Lung microvascular endothelial cell (primary cell): ENCODE results near the gene CFTR. TPM values are rescaled to one million over a fixed set of nuclear protein-coding genes. Genes with fewer than 3 reads are reported as not detected.
A peak's percentile ranks its signal among the peaks of the same experiment; 100 is the strongest.

Experiments
- DNase-seq, 2 donors: peaks; one replicate each; pipeline versions ENCODE4 v3.0.0 to v3.0.0-alpha.2; 2010; ENCODE audit warnings: low read depth in 2 of 2
- total RNA-seq: library from RNA; depleted of rRNA; stranded (reverse); fragments of >200 nt; gene quantifications from 2 replicates; pipeline ENCODE4 v1.2.1, GENCODE V29; 2014

CFTR gene
- total RNA-seq, 1 donor from 2014 or later = not detected

GRCh38 chr7:117648203-117648866 lies 168.5 kb downstream of the CFTR start:
- no peak for DNase-seq

- no peak for DNase-seq
Observed at GRCh38 chr7:117652943-117653680, 173.3 kb downstream of the CFTR start.

- DNase-seq = no peak
Observed at GRCh38 chr7:117654780-117655179, 175.0 kb downstream of the CFTR start.

- DNase-seq = no peak
Observed at GRCh38 chr7:117656806-117657205, 177.0 kb downstream of the CFTR start.

GRCh38 chr7:117659531-117660011 lies 179.7 kb downstream of the CFTR start:
- no peak for DNase-seq

GRCh38 chr7:117661328-117661727 lies 181.5 kb downstream of the CFTR start:
- no peak for DNase-seq

- DNase-seq = no peak
Observed at GRCh38 chr7:117664047-117664446, 184.2 kb downstream of the CFTR start.

- no peak for DNase-seq
Observed at GRCh38 chr7:117665368-117665767, 185.5 kb downstream of the CFTR start.

GRCh38 chr7:117666031-117666430 lies 186.2 kb downstream of the CFTR start:
- peak in 1 of 2 donors; percentile 34 for DNase-seq

GRCh38 chr7:117666689-117667088 lies 186.9 kb downstream of the CFTR start:
- DNase-seq = no peak

GRCh38 chr7:117667456-117667855 lies 187.6 kb downstream of the CFTR start:
- no peak for DNase-seq

- no peak for DNase-seq
Observed at GRCh38 chr7:117669818-117670217, 190.0 kb downstream of the CFTR start.

GRCh38 chr7:117672453-117672852 lies 192.6 kb downstream of the CFTR start:
- DNase-seq = no peak

GRCh38 chr7:117673367-117673766 lies 193.5 kb downstream of the CFTR start:
- no peak for DNase-seq

- peak; percentile 9 to 17 for DNase-seq
Observed at GRCh38 chr7:117673839-117674238, 194.0 kb downstream of the CFTR start.

GRCh38 chr7:117674617-117675016 lies 194.8 kb downstream of the CFTR start:
- no peak for DNase-seq

- DNase-seq = no peak
Observed at GRCh38 chr7:117675497-117676435, 195.9 kb downstream of the CFTR start.

GRCh38 chr7:117679120-117679519 lies 199.3 kb downstream of the CFTR start:
- no peak for DNase-seq

- DNase-seq = no peak
Observed at GRCh38 chr7:117682681-117683385, 203.0 kb downstream of the CFTR start.

- no peak for DNase-seq
Observed at GRCh38 chr7:117683430-117684175, 203.8 kb downstream of the CFTR start.
